ENCODE measurements around the gene RAN.
"Not testable (repeated sequence)": the region's sequence is repeated elsewhere in the genome, so short reads cannot be mapped to it uniquely, and the experiment has no call there.

The RAN gene

GRCh38 chr12:130872179-130873096 is 572 bp downstream of the RAN start:
- peak overlapping the region; percentile 62 to 95 for H3K9ac ChIP-seq (ENCODE audit: low read length in 2 of 2)
- peak overlapping the region; percentile 37 for H3K27ac ChIP-seq (ENCODE audit: low read length)
- H3K9me3 ChIP-seq (ENCODE audit: control insufficient read depth in 2 of 2, low read length in 2 of 2) = no peaks in the 10 kb centered on the region
- H3K27me3 ChIP-seq (ENCODE audit: control insufficient read depth in 1 of 2, insufficient read depth in 2 of 2, low read length in 2 of 2) = no peaks in the 10 kb centered on the region
- peaks cover 16% of the 10 kb centered on the region for H3K4me1 ChIP-seq (ENCODE audit: control insufficient read depth, insufficient read depth, low read length)
- peaks cover 28 to 34% of the 10 kb centered on the region in 2 donors for H3K36me3 ChIP-seq (ENCODE audit: control insufficient read depth in 2 of 2, insufficient read depth in 2 of 2, low read length in 2 of 2)
- peak overlapping the region; percentile 80 to 88 for H3K4me3 ChIP-seq (ENCODE audit: low read length in 2 of 2)

GRCh38 chr12:130873106-130873795 is 1.4 kb downstream of the RAN start:
- Histone ChIP-seq H3K36me3 (ENCODE audit: control insufficient read depth in 2 of 2, insufficient read depth in 2 of 2, low read length in 2 of 2) (peaks cover 31 to 34% of the 10 kb centered on the region in 2 donors), H3K4me1 (ENCODE audit: control insufficient read depth, insufficient read depth, low read length) (peaks cover 16% of the 10 kb centered on the region), H3K9me3 (ENCODE audit: control insufficient read depth in 2 of 2, low read length in 2 of 2) (no peaks in the 10 kb centered on the region), H3K9ac (ENCODE audit: low read length in 2 of 2) (peak overlapping the region; percentile 37 to 95), H3K27ac (ENCODE audit: low read length) (no peak overlapping the region), H3K27me3 (ENCODE audit: control insufficient read depth in 1 of 2, insufficient read depth in 2 of 2, low read length in 2 of 2) (no peaks in the 10 kb centered on the region), H3K4me3 (ENCODE audit: low read length in 2 of 2) (peak overlapping the region; percentile 80 to 88)

- H3K27ac ChIP-seq (ENCODE audit: low read length) = no peak overlapping the region
- H3K9ac ChIP-seq (ENCODE audit: low read length in 2 of 2) = no peak overlapping the region
- no peaks in the 10 kb centered on the region for H3K9me3 ChIP-seq (ENCODE audit: control insufficient read depth in 2 of 2, low read length in 2 of 2)
- no peaks in the 10 kb centered on the region for H3K27me3 ChIP-seq (ENCODE audit: control insufficient read depth in 1 of 2, insufficient read depth in 2 of 2, low read length in 2 of 2)
- H3K4me1 ChIP-seq (ENCODE audit: control insufficient read depth, insufficient read depth, low read length) = peaks cover 16% of the 10 kb centered on the region
- peaks cover 33 to 34% of the 10 kb centered on the region in 2 donors for H3K36me3 ChIP-seq (ENCODE audit: control insufficient read depth in 2 of 2, insufficient read depth in 2 of 2, low read length in 2 of 2)
- H3K4me3 ChIP-seq (ENCODE audit: low read length in 2 of 2) = no peak overlapping the region
These were observed 2.0 kb downstream of the RAN start for GRCh38 chr12:130873825-130874224.

DNA sequence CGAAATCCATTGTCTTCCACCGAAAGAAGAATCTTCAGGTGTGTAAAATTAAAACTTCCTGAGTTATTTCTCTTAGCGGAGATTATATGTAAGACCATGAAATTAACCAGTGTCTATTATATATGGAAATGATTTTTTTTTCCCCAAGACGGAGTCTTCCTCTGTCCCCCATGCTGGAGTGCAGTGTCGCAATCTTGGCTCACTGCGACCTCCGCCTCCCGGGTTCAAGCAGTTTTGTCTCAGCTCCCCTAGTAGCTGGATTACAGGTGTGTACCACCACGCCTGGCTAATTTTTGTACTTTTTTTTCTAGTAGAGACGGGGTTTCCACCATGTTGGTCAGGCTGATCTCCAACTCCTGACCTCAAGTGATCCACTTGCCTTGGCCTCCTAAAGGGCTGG is 2.8 kb downstream of the RAN start:
- Histone ChIP-seq H3K36me3 (ENCODE audit: control insufficient read depth in 2 of 2, insufficient read depth in 2 of 2, low read length in 2 of 2) (peaks cover 33 to 34% of the 10 kb centered on the region in 2 donors), H3K9ac (ENCODE audit: low read length in 2 of 2) (no peak overlapping the region), H3K27ac (ENCODE audit: low read length) (no peak overlapping the region), H3K4me3 (ENCODE audit: low read length in 2 of 2) (no peak overlapping the region), H3K27me3 (ENCODE audit: control insufficient read depth in 1 of 2, insufficient read depth in 2 of 2, low read length in 2 of 2) (no peaks in the 10 kb centered on the region), H3K4me1 (ENCODE audit: control insufficient read depth, insufficient read depth, low read length) (peaks cover 16% of the 10 kb centered on the region), H3K9me3 (ENCODE audit: control insufficient read depth in 2 of 2, low read length in 2 of 2) (no peaks in the 10 kb centered on the region)

- Histone ChIP-seq H3K9ac (ENCODE audit: low read length in 2 of 2) (no peak overlapping the region), H3K4me1 (ENCODE audit: control insufficient read depth, insufficient read depth, low read length) (peaks cover 16% of the 10 kb centered on the region), H3K27ac (ENCODE audit: low read length) (no peak overlapping the region), H3K4me3 (ENCODE audit: low read length in 2 of 2) (no peak overlapping the region), H3K36me3 (ENCODE audit: control insufficient read depth in 2 of 2, insufficient read depth in 2 of 2, low read length in 2 of 2) (peaks cover 33 to 34% of the 10 kb centered on the region in 2 donors), H3K27me3 (ENCODE audit: control insufficient read depth in 1 of 2, insufficient read depth in 2 of 2, low read length in 2 of 2) (no peaks in the 10 kb centered on the region), H3K9me3 (ENCODE audit: control insufficient read depth in 2 of 2, low read length in 2 of 2) (no peaks in the 10 kb centered on the region)
These were observed 3.3 kb downstream of the RAN start for GRCh38 chr12:130875193-130875592.

DNA sequence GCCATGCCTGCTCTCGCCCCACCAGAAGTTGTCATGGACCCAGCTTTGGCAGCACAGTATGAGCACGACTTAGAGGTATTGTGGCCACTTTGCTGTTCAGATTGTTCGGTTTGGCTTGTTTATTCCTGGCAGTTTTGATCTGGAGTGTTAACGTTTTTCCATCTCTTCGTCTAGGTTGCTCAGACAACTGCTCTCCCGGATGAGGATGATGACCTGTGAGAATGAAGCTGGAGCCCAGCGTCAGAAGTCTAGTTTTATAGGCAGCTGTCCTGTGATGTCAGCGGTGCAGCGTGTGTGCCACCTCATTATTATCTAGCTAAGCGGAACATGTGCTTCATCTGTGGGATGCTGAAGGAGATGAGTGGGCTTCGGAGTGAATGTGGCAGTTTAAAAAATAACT is 3.8 kb downstream of the RAN start:
- not testable (repeated sequence) for H3K27ac ChIP-seq (ENCODE audit: low read length); H3K27me3 ChIP-seq (ENCODE audit: control insufficient read depth in 1 of 2, insufficient read depth in 2 of 2, low read length in 2 of 2); H3K9ac ChIP-seq (ENCODE audit: low read length in 2 of 2); H3K9me3 ChIP-seq (ENCODE audit: control insufficient read depth in 2 of 2, low read length in 2 of 2); H3K4me3 ChIP-seq (ENCODE audit: low read length in 2 of 2)
- Histone ChIP-seq H3K4me1 (ENCODE audit: control insufficient read depth, insufficient read depth, low read length) (peaks cover 16% of the 10 kb centered on the region), H3K36me3 (ENCODE audit: control insufficient read depth in 2 of 2, insufficient read depth in 2 of 2, low read length in 2 of 2) (peaks cover 33 to 34% of the 10 kb centered on the region in 2 donors)

DNA sequence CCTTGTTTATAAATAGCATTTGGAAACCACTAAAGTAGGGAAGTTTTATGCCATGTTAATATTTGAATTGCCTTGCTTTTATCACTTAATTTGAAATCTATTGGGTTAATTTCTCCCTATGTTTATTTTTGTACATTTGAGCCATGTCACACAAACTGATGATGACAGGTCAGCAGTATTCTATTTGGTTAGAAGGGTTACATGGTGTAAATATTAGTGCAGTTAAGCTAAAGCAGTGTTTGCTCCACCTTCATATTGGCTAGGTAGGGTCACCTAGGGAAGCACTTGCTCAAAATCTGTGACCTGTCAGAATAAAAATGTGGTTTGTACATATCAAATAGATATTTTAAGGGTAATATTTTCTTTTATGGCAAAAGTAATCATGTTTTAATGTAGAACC is 4.4 kb downstream of the RAN start:
- peaks cover 33 to 34% of the 10 kb centered on the region in 2 donors for H3K36me3 ChIP-seq (ENCODE audit: control insufficient read depth in 2 of 2, insufficient read depth in 2 of 2, low read length in 2 of 2)
- no peak overlapping the region for H3K4me3 ChIP-seq (ENCODE audit: low read length in 2 of 2)
- peaks cover 12% of the 10 kb centered on the region for H3K4me1 ChIP-seq (ENCODE audit: control insufficient read depth, insufficient read depth, low read length)
- no peak overlapping the region for H3K27ac ChIP-seq (ENCODE audit: low read length)
- H3K27me3 ChIP-seq (ENCODE audit: control insufficient read depth in 1 of 2, insufficient read depth in 2 of 2, low read length in 2 of 2) = no peaks in the 10 kb centered on the region
- no peaks in the 10 kb centered on the region for H3K9me3 ChIP-seq (ENCODE audit: control insufficient read depth in 2 of 2, low read length in 2 of 2)
- H3K9ac ChIP-seq (ENCODE audit: low read length in 2 of 2) = no peak overlapping the region

- H3K9me3 ChIP-seq (ENCODE audit: control insufficient read depth in 2 of 2, low read length in 2 of 2) = no peaks in the 10 kb centered on the region
- H3K4me1 ChIP-seq (ENCODE audit: control insufficient read depth, insufficient read depth, low read length) = peaks cover 9% of the 10 kb centered on the region
- no peak overlapping the region for H3K9ac ChIP-seq (ENCODE audit: low read length in 2 of 2)
- H3K36me3 ChIP-seq (ENCODE audit: control insufficient read depth in 2 of 2, insufficient read depth in 2 of 2, low read length in 2 of 2) = peaks cover 33 to 34% of the 10 kb centered on the region in 2 donors
- H3K27me3 ChIP-seq (ENCODE audit: control insufficient read depth in 1 of 2, insufficient read depth in 2 of 2, low read length in 2 of 2) = no peaks in the 10 kb centered on the region
- no peak overlapping the region for H3K27ac ChIP-seq (ENCODE audit: low read length)
- H3K4me3 ChIP-seq (ENCODE audit: low read length in 2 of 2) = no peak overlapping the region
These were observed 4.9 kb downstream of the RAN start for GRCh38 chr12:130876758-130877157.

- Histone ChIP-seq H3K27me3 (ENCODE audit: control insufficient read depth in 1 of 2, insufficient read depth in 2 of 2, low read length in 2 of 2) (no peaks in the 10 kb centered on the region), H3K36me3 (ENCODE audit: control insufficient read depth in 2 of 2, insufficient read depth in 2 of 2, low read length in 2 of 2) (peaks cover 33 to 34% of the 10 kb centered on the region in 2 donors), H3K4me3 (ENCODE audit: low read length in 2 of 2) (no peak overlapping the region), H3K9me3 (ENCODE audit: control insufficient read depth in 2 of 2, low read length in 2 of 2) (no peaks in the 10 kb centered on the region), H3K27ac (ENCODE audit: low read length) (no peak overlapping the region), H3K4me1 (ENCODE audit: control insufficient read depth, insufficient read depth, low read length) (peaks cover 9% of the 10 kb centered on the region), H3K9ac (ENCODE audit: low read length in 2 of 2) (no peak overlapping the region)
These were observed 5.5 kb downstream of the RAN start for GRCh38 chr12:130877333-130877732.

DNA sequence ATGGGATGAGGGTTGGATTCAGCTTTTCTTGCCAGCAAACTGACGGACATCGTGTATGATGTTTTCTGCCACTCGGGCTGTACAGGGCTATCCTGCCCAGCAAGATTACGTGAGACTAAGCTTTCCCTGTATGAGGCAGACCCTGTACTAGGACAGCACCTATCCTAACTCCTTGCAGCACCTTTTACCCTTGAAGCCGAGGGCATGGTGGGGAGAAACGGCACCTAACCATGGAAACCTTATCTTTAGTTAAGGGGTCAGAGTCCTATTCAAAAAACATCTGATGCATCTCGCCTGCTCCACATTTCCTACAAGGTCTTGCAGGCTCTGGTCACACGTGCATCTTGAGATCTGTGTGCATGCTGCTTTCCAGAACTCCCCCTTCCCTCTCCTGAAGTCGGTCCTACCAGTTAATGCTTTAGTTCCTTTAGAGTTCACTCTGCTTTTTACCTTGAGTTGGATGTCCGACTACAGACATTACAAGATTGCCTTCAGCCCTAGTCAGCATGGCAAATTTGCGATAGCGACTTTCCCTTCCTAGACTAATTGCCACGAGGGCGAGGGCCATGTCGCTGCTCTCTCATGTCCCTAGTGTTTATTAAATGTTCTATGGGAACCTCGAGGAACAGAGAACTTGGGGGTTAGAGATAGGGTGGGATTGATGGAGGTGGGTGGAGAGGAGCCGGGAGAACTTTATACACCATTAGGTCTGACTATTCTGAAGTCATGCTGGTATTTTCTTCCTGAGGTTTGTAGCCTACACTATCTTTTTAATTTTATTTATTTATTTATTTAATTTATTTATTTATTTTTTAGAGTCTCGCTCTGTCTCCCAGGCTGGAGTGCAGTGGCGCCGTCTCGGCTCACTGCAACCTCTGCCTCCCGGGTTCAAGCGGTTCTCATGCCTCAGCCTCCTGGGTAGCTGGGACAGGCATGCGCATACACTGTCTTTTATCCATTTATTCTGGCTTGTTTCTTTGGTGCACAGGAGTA is 6.6 kb downstream of the RAN start:
- H3K36me3 ChIP-seq (ENCODE audit: control insufficient read depth in 2 of 2, insufficient read depth in 2 of 2, low read length in 2 of 2) = peaks cover 30 to 32% of the 10 kb centered on the region in 2 donors
- H3K9ac ChIP-seq (ENCODE audit: low read length in 2 of 2) = no peak overlapping the region
- H3K27ac ChIP-seq (ENCODE audit: low read length) = no peak overlapping the region
- no peaks in the 10 kb centered on the region for H3K4me1 ChIP-seq (ENCODE audit: control insufficient read depth, insufficient read depth, low read length)
- no peaks in the 10 kb centered on the region for H3K9me3 ChIP-seq (ENCODE audit: control insufficient read depth in 2 of 2, low read length in 2 of 2)
- H3K4me3 ChIP-seq (ENCODE audit: low read length in 2 of 2) = no peak overlapping the region
- no peaks in the 10 kb centered on the region for H3K27me3 ChIP-seq (ENCODE audit: control insufficient read depth in 1 of 2, insufficient read depth in 2 of 2, low read length in 2 of 2)

Data from stomach smooth muscle (tissue), 2 donors.